ENCODE results near the gene IL13. TPM values are rescaled to one million over a fixed set of nuclear protein-coding genes. Genes with fewer than 3 reads are reported as not detected.

The IL13 gene
- total RNA-seq, 1 experiment from 2014 or later: not detected

DNA sequence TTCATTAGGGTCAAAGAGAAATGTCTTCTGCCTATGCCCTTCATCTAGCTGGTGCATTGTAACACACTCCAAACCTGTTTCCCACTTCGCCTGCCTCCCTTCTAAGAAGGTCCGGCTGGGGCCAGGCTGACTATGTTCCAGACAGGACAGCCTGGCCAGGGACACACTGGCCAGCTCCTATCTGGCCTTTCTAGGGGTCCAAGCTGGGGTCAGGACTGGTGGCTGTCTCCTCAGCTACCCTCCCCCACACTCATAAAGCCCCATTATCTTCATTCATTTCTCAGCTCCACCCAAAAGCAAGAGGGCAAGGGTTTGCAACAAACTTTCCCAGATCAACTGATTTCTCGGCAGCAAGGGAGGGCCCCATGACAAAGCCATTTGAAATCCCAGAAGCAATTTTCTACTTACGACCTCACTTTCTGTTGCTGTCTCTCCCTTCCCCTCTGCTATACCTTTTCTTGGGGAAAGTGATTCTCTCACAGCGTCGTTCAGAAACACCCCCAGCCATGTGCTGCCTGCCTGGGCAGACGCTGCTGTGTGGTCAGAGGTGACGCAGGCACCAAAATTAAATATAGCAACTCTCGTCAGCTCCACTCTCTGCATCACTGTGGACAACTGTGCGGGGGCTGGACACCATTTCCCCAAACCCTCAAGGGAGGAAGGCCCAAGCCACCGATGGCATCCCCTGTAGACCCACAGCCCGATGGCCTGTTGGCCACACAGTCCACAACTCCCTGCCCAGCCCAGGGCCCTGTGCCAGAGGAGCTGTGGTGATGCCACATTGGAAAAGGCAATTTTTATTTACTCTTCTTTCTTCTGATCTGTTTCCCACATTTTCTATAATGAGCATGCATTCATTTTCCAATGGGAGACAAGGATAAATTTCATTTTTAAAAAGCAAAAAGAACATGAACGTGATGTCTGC is 6.1 kb downstream of the IL13 start:
- H3K27ac ChIP-seq (ENCODE audit: insufficient read length, low read depth, low read length): no peak overlapping the region
- no peak overlapping the region for H4K8ac ChIP-seq (replicated peaks; ENCODE audit: insufficient read length, low read depth, low read length)
- no peak overlapping the region for H2AK5ac ChIP-seq (ENCODE audit: insufficient read length, low read length)
- no peaks in the 10 kb centered on the region for H4K20me1 ChIP-seq (ENCODE audit: control insufficient read depth, insufficient read depth, insufficient read length)
- H2BK5ac ChIP-seq (ENCODE audit: insufficient read length, low read length): no peak overlapping the region
- H2BK15ac ChIP-seq (ENCODE audit: low read depth, low read length): no peak overlapping the region
- TF ChIP-seq, protein P1, sequence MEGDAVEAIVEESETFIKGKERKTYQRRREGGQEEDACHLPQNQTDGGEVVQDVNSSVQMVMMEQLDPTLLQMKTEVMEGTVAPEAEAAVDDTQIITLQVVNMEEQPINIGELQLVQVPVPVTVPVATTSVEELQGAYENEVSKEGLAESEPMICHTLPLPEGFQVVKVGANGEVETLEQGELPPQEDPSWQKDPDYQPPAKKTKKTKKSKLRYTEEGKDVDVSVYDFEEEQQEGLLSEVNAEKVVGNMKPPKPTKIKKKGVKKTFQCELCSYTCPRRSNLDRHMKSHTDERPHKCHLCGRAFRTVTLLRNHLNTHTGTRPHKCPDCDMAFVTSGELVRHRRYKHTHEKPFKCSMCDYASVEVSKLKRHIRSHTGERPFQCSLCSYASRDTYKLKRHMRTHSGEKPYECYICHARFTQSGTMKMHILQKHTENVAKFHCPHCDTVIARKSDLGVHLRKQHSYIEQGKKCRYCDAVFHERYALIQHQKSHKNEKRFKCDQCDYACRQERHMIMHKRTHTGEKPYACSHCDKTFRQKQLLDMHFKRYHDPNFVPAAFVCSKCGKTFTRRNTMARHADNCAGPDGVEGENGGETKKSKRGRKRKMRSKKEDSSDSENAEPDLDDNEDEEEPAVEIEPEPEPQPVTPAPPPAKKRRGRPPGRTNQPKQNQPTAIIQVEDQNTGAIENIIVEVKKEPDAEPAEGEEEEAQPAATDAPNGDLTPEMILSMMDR (conservative IDR thresholded peaks at IDR 0.05): no peak
- WGBS (ENCODE audit: extremely low coverage, insufficient read length, low lambda C conversion rate): no CpG with 5 or more reads among the region's 13 CpGs
- H2AFZ ChIP-seq (ENCODE audit: low read length): no peak overlapping the region
- Mint-ChIP-seq H3K36me3 (ENCODE audit: insufficient read depth in 1 of 3, low read depth in 3 of 3) (no peaks in the 10 kb centered on the region), H3K4me1 (peaks cover 17 to 28% of the 10 kb centered on the region in 2 experiments), H3K27me3 (ENCODE audit: low read depth) (peaks cover 3% of the 10 kb centered on the region), H3K4me3 (no peak overlapping the region), H3K27ac (no peak overlapping the region), H3K9me3 (no peaks in the 10 kb centered on the region; a peak in 1 of 5 replicates)
- no peak overlapping the region for H4K91ac ChIP-seq (ENCODE audit: insufficient read length, low read depth, low read length)
- H4K5ac ChIP-seq (ENCODE audit: insufficient read length, low read depth, low read length): no peak overlapping the region
- H3K79me1 ChIP-seq (ENCODE audit: insufficient read depth, low read depth, low read length, poor library complexity, severe bottlenecking): no peaks in the 10 kb centered on the region
- H3T11ph ChIP-seq (ENCODE audit: low read length): no peak overlapping the region
- no peak overlapping the region for H3K18ac ChIP-seq (ENCODE audit: insufficient read length, low read depth, low read length)
- no peaks in the 10 kb centered on the region for H3K27me3 ChIP-seq (ENCODE audit: insufficient read depth, low read length)
- H3K9ac ChIP-seq (ENCODE audit: extremely low read depth, insufficient read length, low read length): no peak overlapping the region
- no peaks in the 10 kb centered on the region for H3K79me2 ChIP-seq (ENCODE audit: insufficient read depth, low read length)
- H2BK20ac ChIP-seq (ENCODE audit: low read depth, low read length, poor library complexity, severe bottlenecking): no peak overlapping the region
- H3K14ac ChIP-seq (ENCODE audit: insufficient read depth, low read length): no peak overlapping the region
- H3K23ac ChIP-seq (ENCODE audit: insufficient read length, low read depth, low read length): no peak overlapping the region
- H3K4ac ChIP-seq (ENCODE audit: low read depth, low read length): no peak overlapping the region
- H3K23me2 ChIP-seq (ENCODE audit: insufficient read length, low read depth, low read length, poor library complexity, severe bottlenecking): no peaks in the 10 kb centered on the region
- no peak for DNase-seq
- no peak overlapping the region for H3K4me2 ChIP-seq (ENCODE audit: insufficient read depth, insufficient read length, low read length)
- H2BK120ac ChIP-seq (ENCODE audit: low read depth, low read length, poor library complexity, severe bottlenecking): no peak overlapping the region
- no peak overlapping the region for H2BK12ac ChIP-seq (ENCODE audit: insufficient read length, low read depth, low read length)
- H3K9me3 ChIP-seq (ENCODE audit: control insufficient read depth, low read depth, low read length): no peaks in the 10 kb centered on the region
- no peak overlapping the region for H3K56ac ChIP-seq (ENCODE audit: insufficient read length, low read depth, low read length)
- no peaks in the 10 kb centered on the region for H3K4me1 ChIP-seq (ENCODE audit: insufficient read depth, low read length)

Data from H9 (cell line).